Activated T-cell treated with anti-CD3 and anti-CD28 coated beads, Interleukin-2, amount 50 U/mL, for 48 hours (primary cell): ENCODE data around the gene ANGPTL2.

Experiments
- DNase-seq, 2 experiments: peaks; one replicate each; pipeline ENCODE4 v3.0.0-alpha.2; 2020

ANGPTL2 gene

DNA sequence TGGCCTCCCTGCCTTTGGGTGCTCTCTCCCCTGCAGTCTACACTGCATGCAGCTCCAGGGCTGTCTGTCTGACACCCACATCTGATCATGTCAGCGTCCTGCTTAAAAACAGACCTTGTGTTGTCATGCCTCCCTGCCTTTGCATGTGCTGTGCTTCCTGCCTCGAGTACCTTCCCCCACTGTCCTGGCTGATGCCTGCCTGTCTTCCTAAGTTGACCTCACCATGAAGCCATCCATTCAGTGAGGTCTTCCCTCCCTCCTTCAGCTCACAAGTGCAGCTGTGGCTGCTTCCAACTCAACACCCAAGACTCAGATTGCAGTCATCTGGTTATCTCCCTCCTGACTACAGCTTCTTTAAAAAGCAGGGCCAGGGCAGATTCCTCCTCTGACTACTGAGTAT, 5.5 kb downstream of the ANGPTL2 start:
- DNase-seq: no peak

DNA sequence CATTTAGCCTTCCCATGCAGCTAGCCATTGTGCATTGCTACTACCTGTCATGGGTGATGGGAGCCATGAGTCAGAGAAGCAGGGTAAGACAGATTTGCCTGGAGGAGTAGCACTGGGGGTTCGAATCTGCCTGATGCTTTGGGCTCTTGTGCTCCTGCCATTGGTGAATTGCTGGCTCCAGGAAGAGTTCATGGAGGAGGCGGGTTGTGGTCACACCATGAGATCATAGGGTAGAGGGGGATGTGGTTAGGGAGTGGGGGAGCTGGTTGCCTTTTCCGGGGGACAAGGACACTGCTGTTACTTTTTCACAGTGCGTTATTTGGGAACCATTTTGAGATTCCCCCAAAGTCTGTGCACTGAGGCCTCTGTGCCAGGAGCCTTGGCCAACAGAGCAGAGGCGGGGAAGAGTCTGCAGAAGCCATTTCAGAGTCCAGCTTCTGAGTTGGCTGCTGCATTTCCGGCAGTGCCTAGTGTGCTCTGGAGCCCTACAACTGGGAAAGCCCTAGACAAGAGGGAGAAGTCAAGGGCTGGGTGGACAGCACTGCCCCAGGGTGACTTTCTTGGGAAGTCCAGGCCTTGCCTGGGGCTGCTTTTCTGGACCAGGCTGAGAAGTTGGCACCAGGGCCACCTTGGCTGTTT, 6.2 kb downstream of the ANGPTL2 start:
- no peak for DNase-seq

DNA sequence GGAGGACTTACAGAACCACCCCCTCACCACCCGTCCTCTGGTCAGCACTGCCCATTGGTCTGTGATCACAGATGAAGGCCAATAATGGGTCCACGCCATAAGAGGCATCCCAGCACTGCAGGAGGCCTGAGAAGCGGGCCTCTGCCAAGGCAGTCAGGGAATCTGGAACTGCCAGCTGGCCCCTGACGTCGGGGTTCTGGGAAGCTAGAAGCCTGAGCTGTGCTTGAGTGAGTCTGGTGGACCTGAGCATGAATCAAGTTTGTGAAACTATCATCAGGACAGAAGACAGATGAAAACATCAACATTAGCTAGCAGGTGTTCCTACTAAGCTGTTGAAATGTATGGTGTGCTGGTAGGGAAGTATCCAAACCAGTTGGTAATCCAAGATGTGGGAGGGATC, 7.8 kb downstream of the ANGPTL2 start:
- no peak for DNase-seq

DNA sequence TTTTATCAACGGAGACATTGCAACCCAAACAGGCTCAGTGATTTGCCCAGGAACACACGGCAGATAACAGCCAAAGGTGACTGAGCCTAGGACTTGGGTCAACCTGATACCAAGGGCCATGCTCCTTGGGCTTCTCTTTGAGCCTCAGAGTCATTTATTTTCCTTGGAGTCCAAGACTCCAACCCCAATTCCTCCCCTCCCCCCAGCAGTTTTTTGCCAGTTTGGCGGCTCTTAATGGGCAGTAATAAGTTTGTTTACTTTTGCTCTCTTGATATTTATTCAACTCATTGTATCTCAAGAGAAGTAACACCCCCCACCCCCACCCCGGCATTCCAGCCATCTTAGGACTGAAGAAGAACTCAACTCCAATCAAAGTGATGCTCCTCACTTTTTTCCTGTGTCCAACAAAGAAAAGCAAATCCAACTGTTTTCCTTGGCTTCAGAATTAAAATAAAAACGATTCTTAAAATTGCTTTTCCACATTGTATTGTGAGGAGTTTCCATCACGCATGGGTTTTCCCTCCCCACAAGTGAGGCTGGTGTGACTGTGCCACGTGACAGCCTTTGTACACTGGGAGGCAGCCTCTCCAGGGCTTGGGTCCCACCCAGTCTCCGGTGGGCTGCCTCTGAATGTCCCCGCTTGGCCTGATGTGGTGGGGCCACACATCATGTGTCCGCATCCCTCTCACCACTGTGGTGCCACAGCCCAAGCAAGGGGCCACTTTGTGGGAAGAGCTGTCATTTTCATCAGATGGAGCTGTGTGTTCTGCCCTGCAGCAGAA, 9.1 kb downstream of the ANGPTL2 start:
- DNase-seq: no peak

DNA sequence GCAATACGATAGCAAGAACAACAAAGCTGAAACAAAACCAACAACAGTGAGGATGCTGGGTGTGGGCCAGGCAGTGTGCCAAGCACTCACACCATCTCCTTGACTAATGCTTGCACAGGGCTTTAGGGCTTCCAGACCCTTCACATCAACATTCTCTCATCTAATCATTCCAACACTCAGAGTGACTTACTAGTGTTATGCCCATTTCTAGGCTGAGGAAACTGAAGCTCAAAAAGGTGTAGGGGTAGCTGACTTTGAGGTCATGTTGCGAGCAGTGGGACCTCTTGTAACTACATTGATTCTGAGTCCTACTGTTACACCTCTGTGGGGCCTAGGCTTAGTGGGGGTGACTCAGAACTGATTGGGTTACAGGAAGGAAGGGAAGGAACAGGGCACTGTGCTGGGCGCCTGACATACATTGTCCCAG, 9.7 kb downstream of the ANGPTL2 start:
- DNase-seq: no peak

DNA sequence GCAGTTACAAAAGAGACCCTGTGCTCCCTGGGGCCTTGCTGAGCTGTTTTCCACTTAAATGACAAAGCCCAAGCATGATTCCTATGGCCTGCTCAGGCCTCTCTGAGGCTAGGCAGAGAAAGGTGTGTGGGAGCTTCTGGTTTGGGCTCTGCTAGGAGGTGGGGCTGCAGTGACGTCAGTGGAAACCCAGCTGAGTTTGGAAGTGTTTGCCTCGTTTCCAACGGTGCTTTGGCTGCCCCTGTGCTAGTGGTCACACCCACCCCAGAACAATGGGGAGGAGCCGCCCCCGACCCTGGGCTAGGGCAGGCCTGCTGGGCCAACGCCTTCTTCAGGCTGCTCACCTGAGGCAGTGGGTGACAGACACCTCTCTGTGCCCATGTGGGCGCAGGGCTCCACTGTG, 10.4 kb downstream of the ANGPTL2 start:
- no peak for DNase-seq

DNA sequence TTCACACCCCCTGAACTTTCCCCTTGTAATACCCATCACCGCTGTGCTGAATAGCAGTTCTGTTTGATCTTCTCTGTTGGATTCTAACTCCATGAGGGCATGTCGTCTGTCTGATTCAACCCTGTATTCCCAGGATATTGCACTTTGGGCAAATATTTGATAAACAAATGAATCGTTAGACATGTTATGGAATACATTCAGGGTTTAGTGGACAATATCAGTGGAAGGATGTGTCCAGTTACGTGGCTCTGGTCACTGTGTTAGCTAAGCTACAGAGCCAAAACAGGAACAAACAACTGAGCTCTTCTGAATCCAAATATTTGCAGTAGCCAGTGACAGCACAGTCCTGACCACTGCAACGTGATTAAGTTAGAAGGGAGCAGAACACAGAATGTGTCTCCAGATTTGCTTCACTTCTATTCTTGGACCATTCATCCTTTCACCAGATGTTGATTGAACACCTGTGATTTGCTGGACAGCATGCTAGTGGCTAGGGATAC, 13.2 kb downstream of the ANGPTL2 start:
- no peak for DNase-seq

DNA sequence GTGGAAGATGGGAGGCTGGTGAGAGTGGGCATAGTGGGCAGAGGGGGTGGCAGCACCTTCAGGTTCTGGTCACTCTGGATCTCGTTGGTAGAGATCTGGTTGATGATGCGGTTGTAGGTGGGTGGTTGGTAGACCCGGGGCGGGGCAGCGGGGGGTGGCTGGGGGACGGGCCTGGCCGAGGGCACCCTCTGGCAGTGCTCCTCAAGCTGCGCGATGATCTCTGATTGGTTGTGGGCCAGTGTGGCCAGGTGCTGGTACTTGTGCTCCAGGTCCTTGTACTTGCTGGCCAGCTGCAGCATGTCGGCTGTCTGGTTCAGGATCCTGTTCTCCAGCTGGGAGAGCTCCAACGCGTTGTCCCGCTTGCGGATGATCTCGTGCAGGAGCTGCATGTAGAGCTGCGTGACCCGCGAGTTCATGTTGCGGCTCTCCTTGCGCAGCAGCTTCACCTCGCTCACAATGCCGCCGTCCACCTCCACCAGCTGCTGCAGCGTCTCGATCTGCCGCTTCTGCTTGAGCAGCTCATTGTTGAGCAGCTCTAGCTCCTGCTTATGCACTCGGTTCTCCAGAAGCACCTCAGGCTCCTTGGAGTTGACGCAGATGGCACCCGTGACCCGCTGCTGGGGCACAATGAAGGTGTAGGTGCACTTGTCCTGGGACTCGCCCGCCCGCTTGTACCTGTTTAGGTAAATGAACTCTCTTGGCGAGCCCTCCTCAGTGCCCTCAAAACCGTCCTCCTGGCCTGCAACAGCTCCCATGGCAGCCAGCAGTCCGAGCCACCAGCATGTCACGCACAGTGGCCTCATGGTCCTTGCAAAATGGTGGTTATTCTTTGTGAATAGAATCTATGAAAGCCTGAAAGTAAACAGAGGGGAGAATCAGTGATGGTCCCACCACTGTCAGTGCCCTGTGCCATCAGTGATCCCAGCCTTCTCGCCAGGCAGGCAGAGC, 14.2 kb downstream of the ANGPTL2 start:
- no peak for DNase-seq

DNA sequence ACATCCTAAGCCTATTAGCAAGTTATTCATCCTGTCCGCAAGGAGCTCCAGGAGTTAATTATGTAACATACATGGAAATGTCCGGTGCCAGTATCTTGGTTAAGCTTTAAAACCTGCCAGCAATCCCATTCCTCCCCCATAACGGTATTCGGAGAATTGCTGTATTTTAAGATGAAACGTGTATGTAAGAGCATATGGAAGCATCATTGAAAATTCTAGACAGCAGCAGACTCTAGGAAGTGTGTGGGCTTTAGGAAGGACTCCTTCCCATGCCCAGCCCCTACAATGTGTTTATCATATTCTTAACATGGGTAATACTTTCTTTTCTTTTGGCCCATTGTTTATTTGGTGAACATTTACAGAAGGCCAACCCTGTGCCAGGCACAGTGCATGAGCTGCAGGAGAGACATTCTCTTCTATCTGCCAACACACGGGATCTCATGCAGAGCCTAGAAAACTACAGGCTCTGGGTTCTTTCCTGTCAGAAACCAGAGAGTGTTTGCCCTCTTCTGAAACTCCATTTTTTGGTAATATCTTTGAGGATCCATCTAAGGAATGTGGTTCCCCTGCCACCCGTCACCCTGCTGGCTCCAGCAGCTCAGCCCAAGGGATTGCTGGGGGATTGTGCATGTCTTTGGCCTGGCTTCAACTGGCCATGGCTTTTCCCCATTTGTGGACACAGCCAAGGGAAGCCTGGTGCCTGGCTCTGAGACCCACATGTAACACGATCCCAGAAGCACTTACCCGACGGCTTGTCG, 15.1 kb downstream of the ANGPTL2 start:
- no peak for DNase-seq

DNA sequence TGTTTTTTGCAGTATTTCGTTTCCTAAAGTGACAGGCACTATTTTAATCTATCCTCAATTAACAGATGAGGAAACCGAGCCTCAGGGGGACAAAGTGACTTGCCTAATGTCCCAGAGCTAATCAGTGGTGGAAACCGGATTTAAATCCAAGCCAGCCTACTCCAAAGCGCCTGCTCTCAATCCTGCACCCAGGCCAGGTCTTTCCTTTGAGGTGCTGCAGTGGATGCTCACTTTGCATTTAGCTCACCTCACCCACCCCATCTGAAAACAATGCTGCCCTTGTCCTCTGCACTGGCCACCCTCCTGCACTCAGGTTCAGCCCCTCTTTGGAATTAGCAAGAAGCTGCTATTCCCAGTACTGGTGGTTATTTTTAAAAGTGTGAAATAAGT, 16.0 kb downstream of the ANGPTL2 start:
- DNase-seq: no peak

DNA sequence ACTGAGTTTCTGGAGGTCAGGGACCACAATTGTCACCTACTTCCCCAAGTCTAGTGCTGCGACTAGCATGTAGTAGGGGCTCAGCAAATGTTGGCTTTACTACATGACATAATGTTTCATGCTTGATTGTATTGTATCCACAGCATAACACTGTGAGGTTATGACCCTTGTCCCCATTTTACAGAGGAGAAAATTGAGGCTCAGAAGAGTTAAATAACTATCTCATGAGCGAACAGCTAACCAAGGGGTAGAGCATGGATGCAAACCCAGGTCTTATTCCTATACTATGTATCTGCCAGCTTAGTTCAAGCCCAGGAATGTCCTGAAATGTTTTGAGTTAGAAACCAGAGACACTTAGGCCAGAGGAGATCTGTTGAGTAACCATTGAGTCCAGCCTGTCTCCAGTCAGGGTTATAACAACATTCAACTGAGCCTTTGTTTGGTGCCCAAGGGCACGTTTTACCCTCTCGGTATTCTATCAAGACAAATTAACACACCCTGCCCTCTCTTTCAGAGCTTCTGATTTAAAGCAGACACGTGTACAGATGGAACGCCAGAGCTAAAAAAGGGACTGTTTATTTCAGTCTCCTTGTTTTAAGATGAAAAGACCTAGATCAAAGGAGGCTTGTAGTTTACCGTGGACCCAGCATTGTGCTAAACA, 16.5 kb downstream of the ANGPTL2 start:
- no peak for DNase-seq

DNA sequence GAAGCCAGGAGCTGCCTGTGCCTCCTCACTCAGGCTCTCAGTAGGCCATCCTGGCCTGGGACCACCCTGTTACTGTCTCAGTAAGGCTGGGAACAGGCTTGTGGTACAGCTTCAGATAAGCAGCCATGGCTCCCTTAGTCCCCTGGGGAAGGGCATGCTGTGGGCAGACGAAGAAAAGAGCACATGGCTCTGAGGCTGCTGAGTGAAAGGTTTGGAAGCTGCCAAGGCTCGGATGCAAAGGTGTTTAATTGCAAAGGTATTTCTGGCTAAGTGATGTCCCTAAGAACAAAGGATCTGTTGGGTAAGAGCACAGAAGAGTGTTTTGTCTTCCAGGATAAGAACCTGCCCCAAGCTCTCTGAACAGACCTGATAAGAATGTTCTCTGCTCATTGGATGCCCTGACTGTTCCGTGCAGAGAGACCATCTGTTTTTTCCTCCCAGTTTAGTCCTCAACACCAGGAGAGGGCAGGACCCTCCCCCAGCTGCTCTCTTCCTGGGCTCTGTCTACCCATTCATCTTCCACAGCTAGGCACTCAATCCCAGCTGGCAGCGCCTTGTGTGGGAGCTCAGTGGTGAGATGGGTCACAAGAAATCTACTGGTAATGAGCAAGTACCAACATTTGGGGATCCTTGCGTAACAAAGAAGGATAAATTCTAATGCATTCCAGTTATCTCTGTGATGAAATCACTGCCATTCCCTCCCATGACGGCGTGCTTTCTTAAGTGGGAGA, 17.7 kb downstream of the ANGPTL2 start:
- DNase-seq: no peak

DNA sequence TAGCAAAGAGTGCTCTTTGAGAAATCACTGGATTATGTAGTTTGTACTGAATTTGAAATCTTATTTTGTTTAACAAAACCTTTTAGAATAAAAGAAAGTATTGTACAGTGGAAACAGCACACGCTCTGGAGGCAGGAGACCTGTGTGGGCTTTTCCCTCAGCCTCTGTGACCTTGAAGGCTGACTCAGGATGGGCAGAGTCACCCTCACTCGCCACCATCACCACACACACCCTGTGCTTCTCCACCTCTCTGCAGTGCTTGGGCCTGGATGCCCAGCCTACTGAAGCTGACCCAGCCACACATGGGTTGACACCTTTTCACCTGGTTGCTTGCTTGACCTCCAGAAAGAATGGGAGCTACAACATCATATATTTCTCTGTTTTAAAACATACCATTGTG, 19.6 kb downstream of the ANGPTL2 start:
- no peak for DNase-seq

DNA sequence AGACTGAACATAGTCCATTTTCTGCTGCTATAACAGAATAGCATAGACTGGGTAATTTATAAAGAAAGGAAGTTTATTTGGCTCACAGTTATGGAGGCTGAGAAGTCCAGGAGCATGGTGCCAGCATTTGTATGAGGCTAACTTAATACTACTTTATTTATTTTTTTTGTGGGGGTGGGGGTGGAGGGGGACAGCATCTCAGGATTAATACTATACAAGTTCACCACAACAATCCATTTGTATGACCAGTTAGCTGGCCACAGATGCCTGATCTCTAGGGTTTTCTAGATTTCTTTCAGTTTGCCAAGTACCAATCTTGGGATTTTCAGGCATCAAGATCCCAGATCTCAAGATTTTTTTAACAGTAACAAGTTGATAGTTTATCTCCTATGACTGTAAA, 20.3 kb downstream of the ANGPTL2 start:
- no peak for DNase-seq

DNA sequence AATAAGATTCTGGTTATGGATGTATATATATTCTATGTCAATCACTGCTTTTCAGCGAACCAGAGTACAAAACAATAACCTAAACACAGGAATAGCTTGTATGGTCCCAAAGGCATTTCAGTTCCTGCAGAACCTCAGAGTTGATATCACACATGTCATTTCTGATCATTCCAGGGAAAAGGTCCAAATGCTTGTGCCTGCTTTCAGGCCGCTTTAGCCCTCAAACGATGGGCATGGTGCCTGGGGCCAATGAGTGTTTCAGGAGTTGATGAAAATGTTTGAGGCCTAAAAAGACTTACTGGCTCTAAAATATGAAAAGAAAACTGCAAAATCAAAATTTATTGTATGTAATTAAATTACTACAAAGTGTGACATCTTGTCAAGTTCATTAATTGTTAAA, 22.8 kb downstream of the ANGPTL2 start:
- DNase-seq: no peak

DNA sequence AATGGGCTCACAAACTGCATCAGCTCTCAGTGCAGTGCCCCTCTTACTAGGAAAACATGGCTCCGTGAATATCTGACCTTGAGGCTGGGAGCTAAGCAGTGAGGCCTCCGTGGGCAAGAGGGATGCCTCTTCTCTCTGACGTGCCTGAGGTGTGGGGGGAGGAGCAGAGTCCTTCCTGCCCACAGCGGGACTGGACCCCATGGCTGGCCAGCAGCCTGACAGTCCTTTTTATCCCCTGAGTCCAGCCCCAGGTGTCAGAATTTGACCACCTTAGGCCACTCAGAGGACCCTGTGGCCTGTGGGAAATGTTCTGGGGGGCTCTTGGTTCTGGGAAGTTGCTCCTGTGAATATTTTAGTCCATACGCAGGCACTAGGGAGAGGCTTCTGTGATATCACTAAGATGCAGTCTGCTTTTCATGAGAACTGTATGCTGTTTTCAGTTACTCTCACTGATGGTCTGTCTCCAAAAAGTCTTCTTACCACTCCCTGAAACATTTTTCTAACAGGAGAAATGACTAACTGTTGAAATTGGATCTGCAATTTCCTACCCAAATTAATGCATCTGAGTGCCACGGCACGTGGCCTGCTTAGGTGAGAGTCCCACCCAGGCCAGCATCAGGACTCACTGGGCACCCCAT, 23.4 kb downstream of the ANGPTL2 start:
- DNase-seq: no peak

DNA sequence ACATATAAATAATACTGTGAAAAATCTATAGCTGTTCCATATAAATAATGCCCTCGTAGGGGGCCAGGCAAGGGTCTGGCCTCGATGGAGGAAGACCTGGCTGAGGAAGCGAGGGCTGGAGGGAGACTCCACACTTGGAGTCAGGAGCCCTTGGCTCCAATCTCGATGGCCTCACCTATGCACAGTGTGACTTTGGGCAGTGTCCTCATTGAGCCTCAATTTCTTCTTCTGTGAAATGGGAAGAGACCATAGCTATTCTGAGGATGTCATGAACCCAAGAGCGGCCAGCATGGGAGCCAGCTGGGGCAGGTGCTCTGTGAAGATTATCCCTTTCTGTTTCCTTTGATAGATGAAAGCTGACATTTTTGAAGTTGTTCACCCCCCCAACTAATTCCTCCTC, 24.8 kb downstream of the ANGPTL2 start:
- no peak for DNase-seq

DNA sequence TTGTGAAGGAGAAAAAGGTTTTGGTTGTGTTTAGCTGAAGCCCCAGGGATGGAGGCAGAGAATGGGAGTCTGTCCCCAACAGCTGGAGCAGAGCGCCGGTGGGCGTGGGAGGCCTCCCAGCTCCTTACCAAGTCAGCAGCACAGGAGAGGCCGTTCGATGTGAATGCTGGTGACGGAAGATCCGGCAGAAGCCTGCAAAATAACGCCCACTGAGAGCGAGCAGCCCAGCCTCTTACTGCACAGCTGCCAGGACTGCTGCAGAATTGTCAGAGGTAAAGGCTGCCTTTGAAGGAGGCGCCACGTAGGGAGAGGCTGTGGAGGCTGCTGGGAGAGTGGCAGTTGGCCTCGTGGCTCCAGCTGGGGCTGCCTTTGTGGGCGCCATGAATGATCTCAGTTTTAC, 26.2 kb downstream of the ANGPTL2 start:
- DNase-seq: no peak

DNA sequence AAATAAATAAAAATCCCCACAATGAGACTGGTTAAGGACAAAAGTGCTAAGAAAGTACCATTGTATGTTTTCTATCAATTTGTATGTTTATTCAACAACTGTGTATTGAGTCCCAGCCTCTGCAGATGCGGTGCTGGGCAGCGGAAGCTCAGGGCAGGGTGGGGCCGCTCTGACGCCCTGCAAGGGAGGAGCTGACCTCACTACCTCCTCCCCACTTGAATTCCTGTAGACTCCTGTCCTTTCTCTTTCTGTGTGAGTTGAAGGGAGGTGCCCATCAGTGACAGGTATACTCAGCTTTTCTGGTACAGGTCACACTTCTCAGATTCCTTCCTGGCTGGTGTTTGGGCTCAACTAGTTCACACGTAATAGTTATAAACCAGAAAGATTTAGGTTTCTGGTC, 27.0 kb downstream of the ANGPTL2 start:
- DNase-seq: no peak

DNA sequence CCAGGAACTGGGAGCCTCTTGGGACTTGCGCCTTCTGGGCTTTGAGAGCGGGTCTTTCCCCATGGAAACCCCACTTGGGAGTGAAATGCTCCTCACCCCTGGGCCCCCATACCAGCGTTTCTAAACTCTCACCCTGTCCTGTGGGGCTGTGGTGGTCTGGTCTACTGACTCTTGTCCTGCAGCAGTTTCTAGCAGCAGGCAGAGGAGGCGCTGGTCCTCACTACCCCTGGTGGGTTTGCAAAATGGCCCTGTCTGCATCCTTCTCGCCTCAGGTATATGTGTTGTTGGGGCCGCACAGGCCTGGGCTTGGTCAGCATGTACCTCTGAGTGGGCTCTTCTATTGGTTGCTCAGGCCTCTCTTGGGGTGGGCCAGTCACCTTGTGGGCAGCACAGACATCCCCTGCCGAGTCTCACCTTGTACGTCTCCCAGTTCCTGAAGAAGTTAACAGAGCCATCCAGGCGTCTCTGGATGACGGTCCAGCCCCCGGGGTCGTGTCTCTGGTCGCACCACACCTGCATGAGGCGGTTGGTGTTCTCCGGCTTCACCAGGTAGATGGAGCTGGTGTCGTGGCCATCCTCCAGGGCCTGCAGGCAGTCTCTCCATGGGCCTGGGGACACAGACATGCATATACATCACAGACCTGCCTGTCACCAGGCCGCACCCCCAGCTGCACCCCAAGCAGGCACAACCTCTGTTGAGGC, 29.0 kb downstream of the ANGPTL2 start:
- no peak for DNase-seq
